ENCODE data around the gene PANK4. TPM values are rescaled to one million over a fixed set of nuclear protein-coding genes. Genes with fewer than 3 reads are reported as not detected.

The PANK4 gene
- total and polyA plus RNA-seq, 2 donors (not counting 3 experiments of a cell fraction or from before 2014, with no cell fraction given), result 22.1 to 34.0 TPM

DNA sequence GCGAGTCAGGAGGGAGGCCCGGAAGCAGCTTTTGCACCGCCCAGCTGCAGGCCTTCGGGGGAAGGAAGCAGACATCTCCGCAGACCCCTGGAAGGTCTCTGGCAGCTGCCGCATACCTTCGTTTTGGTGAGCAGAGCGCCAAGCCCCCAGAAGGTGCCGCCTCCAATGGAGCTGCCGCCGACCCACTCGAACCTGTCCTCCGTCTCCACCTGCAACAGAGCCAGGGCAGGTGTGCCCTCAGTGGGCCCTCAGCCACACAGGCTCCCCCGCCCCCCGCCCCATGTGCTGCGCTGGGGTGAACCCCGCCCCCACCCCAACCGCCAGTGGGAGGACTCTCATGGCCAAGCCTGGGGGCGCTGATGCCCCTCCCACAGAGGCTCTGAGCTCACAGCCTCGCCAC, 6.2 kb downstream of the PANK4 start:
- no peak for DNase-seq (ENCODE audit: low read depth, low spot score)

GRCh38 chr1:2519729-2520128, 6.7 kb downstream of the PANK4 start:
- peaks cover 6 to 43% of the 10 kb centered on the region in 2 experiments for H3K36me3 ChIP-seq (ENCODE audit: control insufficient read depth in 2 of 2, extremely low read depth in 1 of 2, insufficient read depth in 2 of 2, low read length in 2 of 2)
- no peak overlapping the region for H3K9ac ChIP-seq (replicated peaks; ENCODE audit: extremely low read depth, insufficient read depth, low read length)
- no peaks in the 10 kb centered on the region for H4K20me1 ChIP-seq (replicated peaks; ENCODE audit: control insufficient read depth, extremely low read depth, insufficient read depth, low read length)
- TF ChIP-seq EZH2 (IDR thresholded peaks at IDR 0.05; ENCODE audit: borderline replicate concordance, low read depth, low read length, severe bottlenecking) (no peak), MAX (IDR thresholded peaks at IDR 0.05; ENCODE audit: insufficient read depth, insufficient read length) (no peak), CTCF (IDR thresholded peaks at IDR 0.05; ENCODE audit: extremely low read depth in 1 of 2, insufficient read depth in 1 of 2, low read depth in 1 of 2, low read length in 2 of 2) (no peak), GATA2 (IDR thresholded peaks at IDR 0.05; ENCODE audit: insufficient read depth, insufficient read length, low read depth, low read length) (no peak), FOS (IDR thresholded peaks at IDR 0.05; ENCODE audit: borderline replicate concordance, insufficient read depth, low read length) (no peak), JUN (IDR thresholded peaks at IDR 0.05; ENCODE audit: borderline replicate concordance, insufficient read depth, insufficient read length, low read depth) (no peak), POLR2AphosphoS5 (IDR thresholded peaks at IDR 0.05; ENCODE audit: insufficient read depth, low read depth, low read length) (no peak), MYC (IDR thresholded peaks at IDR 0.05; ENCODE audit: low read depth, low read length) (no peak), POLR2A (IDR thresholded peaks at IDR 0.05; ENCODE audit: low read depth, low read length) (no peak)
- no peak for DNase-seq (ENCODE audit: low read depth, low spot score)
- H3K27me3 ChIP-seq (ENCODE audit: control insufficient read depth in 2 of 2, insufficient read depth in 2 of 2, low read length in 2 of 2), result no peaks in the 10 kb centered on the region
- no peaks in the 10 kb centered on the region for H3K9me3 ChIP-seq (replicated peaks; ENCODE audit: control insufficient read depth, insufficient read depth, low read length)
- intact Hi-C loops (cut with micrococcal nuclease) (no loop called here), dilution Hi-C loops (cut with MboI; ENCODE audit: extremely low pct_ligation_motif_present, low sequenced_read_pairs) (no loop called here)
- POLR2A ChIA-PET, result no interaction called here
- no peak overlapping the region for H2AFZ ChIP-seq (ENCODE audit: low read depth, low read length)
- no peaks in the 10 kb centered on the region for H3K9me1 ChIP-seq (replicated peaks; ENCODE audit: control insufficient read depth, extremely low read depth, insufficient read depth, low read length)
- no TSS peak for BruUV-seq (replicated peaks)
- FAIRE-seq, result no peak
- no peak overlapping the region for H3K4me3 ChIP-seq (replicated peaks in 1 of 3; ENCODE audit: insufficient read depth in 1 of 3, low read depth in 1 of 3, low read length in 3 of 3)
- H3K4me1 ChIP-seq (ENCODE audit: control insufficient read depth, extremely low read depth, insufficient read depth, low read length), result peaks cover 5% of the 10 kb centered on the region
- H3K79me2 ChIP-seq (ENCODE audit: control insufficient read depth, insufficient read depth, low read length), result peaks cover 28% of the 10 kb centered on the region
- CTCF ChIA-PET, result no interaction called here
- H3K27ac ChIP-seq (ENCODE audit: insufficient read depth, low read depth, low read length), result no peak overlapping the region
- H3K4me2 ChIP-seq (ENCODE audit: insufficient read depth, low read length), result no peak overlapping the region

More for the DNA sequence above, 6.2 kb downstream of the PANK4 start:
- H3K27ac ChIP-seq (ENCODE audit: insufficient read depth, low read depth, low read length), result no peak overlapping the region
- dilution Hi-C loops (cut with MboI; ENCODE audit: extremely low pct_ligation_motif_present, low sequenced_read_pairs) (no loop called here), intact Hi-C loops (cut with micrococcal nuclease) (no loop called here)
- H3K4me3 ChIP-seq (replicated peaks in 1 of 3; ENCODE audit: insufficient read depth in 1 of 3, low read depth in 1 of 3, low read length in 3 of 3), result no peak overlapping the region
- H3K9ac ChIP-seq (replicated peaks; ENCODE audit: extremely low read depth, insufficient read depth, low read length), result no peak overlapping the region
- CTCF ChIA-PET, result no interaction called here
- BruUV-seq (replicated peaks), result no TSS peak
- H3K4me2 ChIP-seq (ENCODE audit: insufficient read depth, low read length), result no peak overlapping the region
- no peaks in the 10 kb centered on the region for H3K27me3 ChIP-seq (ENCODE audit: control insufficient read depth in 2 of 2, insufficient read depth in 2 of 2, low read length in 2 of 2)
- peaks cover 6 to 43% of the 10 kb centered on the region in 2 experiments for H3K36me3 ChIP-seq (ENCODE audit: control insufficient read depth in 2 of 2, extremely low read depth in 1 of 2, insufficient read depth in 2 of 2, low read length in 2 of 2)
- no peaks in the 10 kb centered on the region for H3K9me3 ChIP-seq (replicated peaks; ENCODE audit: control insufficient read depth, insufficient read depth, low read length)
- POLR2A ChIA-PET, result no interaction called here
- no peaks in the 10 kb centered on the region for H3K9me1 ChIP-seq (replicated peaks; ENCODE audit: control insufficient read depth, extremely low read depth, insufficient read depth, low read length)
- no peak overlapping the region for H2AFZ ChIP-seq (ENCODE audit: low read depth, low read length)
- peaks cover 10% of the 10 kb centered on the region for H3K4me1 ChIP-seq (ENCODE audit: control insufficient read depth, extremely low read depth, insufficient read depth, low read length)
- H4K20me1 ChIP-seq (replicated peaks; ENCODE audit: control insufficient read depth, extremely low read depth, insufficient read depth, low read length), result no peaks in the 10 kb centered on the region
- no peak for TF ChIP-seq EZH2 (IDR thresholded peaks at IDR 0.05; ENCODE audit: borderline replicate concordance, low read depth, low read length, severe bottlenecking)
- no peak for TF ChIP-seq MAX (IDR thresholded peaks at IDR 0.05; ENCODE audit: insufficient read depth, insufficient read length)
- TF ChIP-seq FOS (IDR thresholded peaks at IDR 0.05; ENCODE audit: borderline replicate concordance, insufficient read depth, low read length), result no peak
- no peak for FAIRE-seq
- peaks cover 32% of the 10 kb centered on the region for H3K79me2 ChIP-seq (ENCODE audit: control insufficient read depth, insufficient read depth, low read length)

All from endothelial cell of umbilical vein (primary cell).